PFSK-1 (cell line): ENCODE measurements around the gene INVS.

Experiments used
- FOXP2 ChIP-seq: optimal IDR thresholded peaks from 2 replicates; pipeline ENCODE3; 2011; ENCODE audit warnings: borderline replicate concordance, control low read depth, inconsistent platforms; ENCODE audit not compliant: insufficient read depth; ENCODE audit errors: extremely low read length, extremely low read depth
- POLR2AphosphoS5 ChIP-seq: IDR thresholded peaks from 2 replicates; pipeline ENCODE4 v1.6.1; 2012; ENCODE audit warnings: low read depth, mild to moderate bottlenecking, control low read depth, low read length, moderate library complexity
- REST ChIP-seq, 2 experiments: IDR thresholded peaks; 2 replicates each; pipeline versions ENCODE4 v1.6.1 to v1.8.0; 2011 to 2012; ENCODE audit warnings: low read depth in 2 of 2, low read length in 2 of 2, control low read depth in 1 of 2, inconsistent platforms in 1 of 2, mild to moderate bottlenecking in 1 of 2, moderate library complexity in 1 of 2; ENCODE audit not compliant: insufficient read depth in 1 of 2
- SIN3A ChIP-seq: IDR thresholded peaks from 2 replicates; pipeline ENCODE4 v1.6.1; 2012; ENCODE audit warnings: mild to moderate bottlenecking, low read length, moderate library complexity, borderline replicate concordance; ENCODE audit not compliant: insufficient read depth

DNA sequence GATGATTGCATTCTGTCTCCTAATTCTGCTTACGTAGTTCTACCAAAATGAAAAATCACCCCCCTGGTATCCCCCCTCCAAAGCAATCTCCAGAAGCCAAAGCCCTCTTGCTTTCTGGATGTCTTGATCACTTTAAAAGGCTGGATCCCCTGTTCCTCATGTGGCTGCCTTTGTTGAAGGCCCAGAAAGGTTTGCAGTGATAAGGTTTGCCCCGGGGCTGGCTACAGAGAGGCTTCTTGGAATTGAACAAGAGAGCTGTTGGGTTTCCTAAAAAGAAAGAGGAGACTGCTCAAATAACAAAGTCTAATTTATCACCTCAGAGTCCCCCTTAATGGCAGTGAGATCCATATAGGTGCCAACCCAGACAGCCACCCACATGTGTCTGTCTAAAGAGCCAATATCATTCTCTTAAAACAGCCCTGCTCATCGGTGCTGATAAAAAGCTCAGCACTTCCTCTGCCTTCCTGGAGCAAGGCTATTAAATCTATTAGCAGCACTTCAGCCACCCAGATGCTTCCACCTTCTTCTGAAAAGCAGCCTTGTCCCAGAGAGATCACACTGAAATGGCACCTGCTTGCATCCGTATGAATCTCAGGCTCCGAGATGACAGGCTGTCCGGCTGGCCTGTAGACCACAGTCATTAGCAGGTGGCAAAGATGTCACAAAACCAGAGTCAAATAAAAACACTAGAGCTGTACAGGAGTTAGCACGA lies 182.8 kb downstream of the INVS start:
- no peak for TF ChIP-seq REST (IDR thresholded peaks at IDR 0.05; ENCODE audit: insufficient read depth in 1 of 2, low read depth in 2 of 2, low read length in 2 of 2)
- no peak for TF ChIP-seq POLR2AphosphoS5
- TF ChIP-seq FOXP2, result no peak
- TF ChIP-seq SIN3A, result no peak
